MV-4-11 (cell line): ENCODE measurements around the gene PHRF1.

Experiments
- DNase-seq: peaks from one replicate; lab custom pipeline; 2025; lab: John Stamatoyannopoulos, UW

Gene PHRF1

GRCh38 chr11:616320-617198 is 40.3 kb downstream of the PHRF1 start:
- no peak for DNase-seq

- DNase-seq, result no peak
These were observed 41.1 kb downstream of the PHRF1 start for GRCh38 chr11:617199-617911.

GRCh38 chr11:617912-618682 is 41.8 kb downstream of the PHRF1 start:
- DNase-seq, result no peak

DNA sequence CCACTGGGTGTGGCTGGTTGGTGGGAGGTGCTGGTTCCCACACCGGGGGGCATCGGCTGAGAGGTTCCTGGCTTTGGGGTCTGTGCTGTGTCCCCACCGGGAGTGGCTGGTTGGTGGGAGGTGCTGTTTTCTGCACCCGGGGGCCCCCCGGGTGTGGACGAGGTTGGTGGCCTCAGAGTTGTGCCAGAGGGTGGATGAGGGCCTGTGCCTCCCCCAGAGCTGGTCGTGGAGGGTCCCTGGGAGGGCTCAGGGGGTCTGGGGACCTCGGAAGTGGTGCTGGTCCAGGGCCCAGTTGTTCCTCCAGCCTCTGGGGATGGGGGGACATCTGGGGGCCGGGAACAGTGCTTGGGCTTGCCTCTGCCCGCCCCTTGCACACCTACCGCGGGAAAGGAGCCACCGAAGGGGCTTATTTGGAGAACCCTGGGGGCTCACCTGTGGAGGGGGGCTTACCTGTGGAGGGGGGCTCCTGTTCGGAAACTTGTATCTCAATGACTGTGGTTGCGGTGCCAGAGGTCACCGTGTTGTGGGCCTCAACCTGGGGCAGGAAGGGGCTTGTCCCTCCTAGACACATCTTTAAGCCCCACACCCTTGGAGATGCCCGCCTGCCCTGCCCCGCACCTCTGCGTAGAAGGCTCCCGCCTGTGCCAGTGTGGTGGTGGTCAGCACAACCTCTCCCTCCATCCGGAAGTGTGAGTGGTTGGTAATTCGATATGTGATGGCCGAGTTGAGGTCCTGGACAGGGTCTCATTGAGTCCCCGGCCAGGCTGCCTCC is 42.8 kb downstream of the PHRF1 start:
- no peak for DNase-seq

DNA sequence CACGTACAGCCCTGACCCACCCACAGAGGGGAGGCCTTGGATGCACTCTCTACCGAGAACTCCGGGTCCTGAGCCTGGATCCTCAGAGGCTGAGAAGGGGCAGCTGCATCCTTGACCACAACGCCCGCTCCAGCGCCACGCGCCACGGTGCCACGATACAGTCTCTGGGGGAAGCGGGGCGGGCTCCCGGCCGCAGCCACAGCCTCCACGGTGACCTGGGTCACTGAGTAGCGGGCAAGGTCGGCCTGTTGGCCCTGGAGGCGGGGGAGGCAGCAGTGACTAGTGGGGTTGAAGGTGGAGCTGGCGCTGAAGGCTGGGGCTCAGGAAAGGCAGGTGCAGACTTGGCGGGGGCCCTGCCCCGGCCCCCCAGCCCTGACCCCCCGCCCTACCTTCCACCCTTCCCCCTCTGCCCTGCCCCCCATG is 43.4 kb downstream of the PHRF1 start:
- DNase-seq, result no peak

DNA sequence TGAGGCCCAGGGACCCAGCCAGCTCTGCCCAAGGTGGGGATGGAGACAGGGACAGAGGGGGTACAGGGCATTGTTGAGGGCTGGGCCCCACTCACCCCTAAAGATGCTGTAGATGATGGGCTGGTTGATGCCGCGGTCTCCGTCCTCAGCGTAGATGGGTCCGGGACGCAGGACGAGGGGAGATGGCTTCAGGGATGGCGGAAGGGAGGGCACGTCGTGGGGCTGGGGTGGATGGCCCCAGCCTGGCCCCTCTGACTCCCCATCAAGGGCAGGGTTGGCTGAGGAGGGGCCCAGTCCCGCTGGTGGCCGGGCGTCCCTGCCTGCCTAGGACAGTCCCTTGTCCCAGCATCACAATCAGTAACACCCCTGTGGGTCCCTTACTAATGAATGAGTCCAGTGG is 43.9 kb downstream of the PHRF1 start:
- DNase-seq, result no peak

GRCh38 chr11:620935-621814 is 44.9 kb downstream of the PHRF1 start:
- DNase-seq, result no peak

GRCh38 chr11:621838-622237 is 45.6 kb downstream of the PHRF1 start:
- DNase-seq, result no peak

DNA sequence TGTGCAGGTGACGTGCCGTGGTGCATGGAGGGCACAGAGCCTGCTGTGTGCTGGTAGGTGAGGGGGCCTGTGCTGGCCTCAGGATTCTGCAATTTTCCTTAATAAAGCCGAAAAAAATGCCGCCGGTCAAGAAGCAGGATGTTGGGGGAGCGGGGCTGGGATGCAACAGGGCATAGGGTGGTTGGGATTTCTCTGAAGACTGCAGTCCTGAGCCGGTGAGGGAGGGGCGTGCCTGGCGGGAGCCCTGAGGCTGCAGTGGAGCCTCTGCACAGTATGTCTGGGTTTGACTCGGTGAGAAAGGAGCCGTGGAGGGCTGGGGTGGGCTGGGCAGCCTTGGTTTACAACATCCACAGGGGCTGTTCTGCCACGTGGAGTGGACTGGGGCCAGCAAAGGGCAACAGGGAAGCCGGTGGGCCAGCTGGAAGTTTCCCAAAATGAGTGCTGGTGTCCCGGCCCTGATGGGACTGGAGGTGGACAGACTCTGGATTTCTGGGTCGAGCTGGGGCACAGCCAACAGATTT is 47.1 kb downstream of the PHRF1 start:
- no peak for DNase-seq

DNA sequence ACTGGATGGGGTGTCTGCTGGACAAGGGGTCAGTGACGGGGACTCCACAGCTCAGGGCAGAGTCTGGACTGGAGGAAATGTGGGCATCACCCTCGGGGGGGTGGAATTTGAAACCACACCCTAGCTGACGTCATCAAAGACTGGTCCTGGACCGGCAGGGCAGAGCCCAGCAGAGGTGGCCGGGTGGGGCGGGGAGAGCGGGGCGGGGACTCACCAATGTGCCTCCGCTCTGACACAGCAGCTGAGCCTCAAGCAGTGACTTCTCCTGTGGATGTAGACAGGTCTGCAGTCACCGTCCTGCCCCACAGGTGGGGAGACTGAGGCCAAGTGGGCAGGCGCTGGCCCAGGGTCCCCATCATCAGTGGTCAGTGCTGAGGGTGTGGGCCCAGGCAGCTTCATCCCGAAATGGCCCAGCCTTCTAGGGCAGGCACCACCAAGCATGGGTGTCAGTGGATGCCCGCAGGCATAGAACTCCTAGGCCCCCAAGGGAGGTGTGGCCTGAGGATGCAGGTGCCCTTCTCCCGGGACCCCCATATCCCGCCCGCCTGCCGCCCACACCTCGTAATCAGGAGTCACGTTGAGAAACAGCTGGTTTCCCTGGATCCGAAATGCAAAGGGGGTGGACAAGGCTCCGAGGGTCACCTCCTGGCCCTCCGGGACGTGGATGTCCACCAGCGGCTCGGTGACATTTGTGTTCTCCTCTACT is 47.9 kb downstream of the PHRF1 start:
- no peak for DNase-seq

DNA sequence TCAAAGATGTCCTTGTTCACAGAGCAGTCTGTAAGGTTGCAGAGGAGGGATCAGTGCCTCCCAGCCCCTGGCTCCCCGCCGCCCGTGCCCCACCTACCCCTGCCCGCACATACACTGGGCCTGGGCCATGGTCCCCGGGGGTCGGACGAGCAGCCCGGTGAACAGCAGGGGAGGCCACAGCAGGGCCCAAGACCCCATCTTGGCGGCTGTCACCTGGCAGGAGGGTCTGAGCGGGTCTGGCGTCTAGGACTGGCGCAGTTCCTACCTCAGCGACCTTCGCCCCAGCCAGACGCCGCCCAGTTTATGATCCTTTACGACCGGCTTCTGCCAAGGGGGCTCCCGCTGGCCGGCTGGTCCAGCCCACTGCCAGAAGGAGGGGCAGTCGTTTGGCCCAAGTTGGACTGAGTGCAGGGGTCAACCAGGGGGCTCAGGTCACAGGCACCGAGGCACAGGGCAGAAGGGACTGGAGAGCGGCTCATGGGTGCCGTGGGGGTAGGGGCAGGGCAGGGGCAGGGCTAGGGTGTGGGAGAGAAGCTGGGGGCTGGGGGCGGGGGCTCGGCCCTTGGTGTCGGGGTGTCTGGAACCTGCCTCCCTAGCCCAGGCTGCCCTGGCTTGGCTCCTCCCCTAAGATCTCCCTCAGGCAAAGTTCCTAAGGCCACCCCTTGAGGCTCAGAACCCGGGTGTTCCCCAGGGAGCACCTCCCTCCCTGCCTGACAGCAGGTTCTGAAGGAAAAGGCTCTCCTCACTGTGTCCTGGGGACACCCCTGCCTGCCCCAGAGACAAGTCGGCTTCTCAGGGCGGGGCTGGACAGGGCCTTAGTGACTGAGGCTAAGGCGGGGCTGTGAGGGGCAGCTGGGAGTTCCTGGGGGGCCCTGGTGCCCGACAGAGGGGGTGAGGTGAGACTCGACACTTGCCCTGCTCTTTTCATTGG is 48.7 kb downstream of the PHRF1 start, which contains the start of gene CDHR5:
Gene CDHR5 (minus strand): TSS at position 251 of the 931 bp plus-strand sequence. CDS start 53 bp downstream, at position 198.
- DNase-seq, result no peak

DNA sequence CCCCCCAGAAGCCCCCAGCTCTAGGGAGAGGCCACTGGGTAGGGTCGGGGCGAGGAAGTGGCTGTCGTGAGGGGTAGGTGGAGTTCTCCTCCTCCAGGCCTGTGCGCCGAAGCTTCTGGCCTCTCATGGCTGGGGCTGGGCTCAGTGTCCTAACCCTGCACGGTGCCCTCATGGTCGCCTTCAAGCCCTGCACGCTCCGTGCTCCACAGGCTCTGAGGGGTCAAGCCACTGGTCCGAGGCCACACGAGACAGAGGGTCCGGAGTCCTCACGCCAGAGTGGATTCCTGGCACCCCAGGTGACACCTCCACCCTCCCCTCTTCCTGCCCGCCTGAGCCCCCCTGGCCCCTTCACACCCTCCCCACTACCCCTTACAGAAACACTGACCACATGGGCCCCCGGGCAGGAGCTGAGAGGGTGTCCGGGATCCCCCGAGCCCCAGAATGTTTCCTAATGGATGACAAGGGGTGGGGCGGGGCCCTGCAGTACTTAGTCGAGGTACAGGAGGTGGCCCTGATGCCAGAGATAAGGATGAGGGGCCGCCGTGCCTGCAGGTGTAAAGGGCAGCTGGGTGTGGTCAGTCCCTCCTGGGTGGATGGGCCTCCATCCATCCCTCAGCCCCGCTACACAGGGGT is 49.5 kb downstream of the PHRF1 start:
- no peak for DNase-seq

DNA sequence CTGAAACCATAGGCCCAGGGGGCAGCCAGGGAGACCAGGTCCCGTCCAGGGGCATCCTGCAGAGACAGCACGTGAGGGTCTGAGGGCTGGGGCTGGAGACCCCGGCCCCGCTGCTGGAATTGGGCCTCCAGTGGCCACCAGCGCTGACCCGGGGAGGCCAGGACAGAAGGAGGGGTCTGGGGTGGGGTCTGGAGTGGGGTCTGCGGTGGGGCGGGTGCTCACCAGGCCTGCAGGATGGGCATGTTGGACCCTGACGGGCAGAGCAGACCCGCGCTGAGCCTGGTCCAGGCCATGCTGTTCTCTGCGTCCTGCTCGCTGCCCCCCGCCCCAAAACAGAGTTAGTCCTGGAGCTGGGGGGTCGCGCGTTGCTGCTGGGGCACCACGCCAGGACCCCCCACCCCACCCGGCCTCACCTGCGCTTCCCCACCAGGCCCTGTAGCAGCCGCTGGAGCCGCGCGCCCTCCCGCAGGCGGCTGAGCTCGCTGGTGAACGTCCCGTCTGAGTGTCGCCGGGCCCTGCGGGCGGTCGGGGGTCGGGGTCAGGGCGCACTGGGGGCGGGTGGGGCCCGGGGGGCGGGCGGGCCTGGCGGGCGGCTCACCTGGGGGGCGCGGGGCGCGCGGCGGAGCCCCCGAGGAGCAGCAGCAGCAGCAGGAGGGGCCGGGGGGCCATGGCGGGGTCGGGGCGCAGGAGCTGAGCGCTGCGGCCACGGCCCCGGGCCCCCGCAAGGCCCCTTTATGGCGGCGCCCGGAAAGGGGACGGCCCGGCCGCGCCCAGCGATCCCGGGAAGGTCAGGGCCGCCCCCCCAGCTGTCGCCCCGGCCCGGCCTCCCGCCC is 50.4 kb downstream of the PHRF1 start, which contains the start of gene SCT:
Gene SCT (minus strand): TSS at position 707 of the 833 bp plus-strand sequence. CDS start 38 bp downstream, at position 669.
- no peak for DNase-seq

GRCh38 chr11:627308-627576 is 51.0 kb downstream of the PHRF1 start:
- DNase-seq, result no peak

- no peak for DNase-seq
These were observed 51.8 kb downstream of the PHRF1 start for GRCh38 chr11:628056-628455.

DNA sequence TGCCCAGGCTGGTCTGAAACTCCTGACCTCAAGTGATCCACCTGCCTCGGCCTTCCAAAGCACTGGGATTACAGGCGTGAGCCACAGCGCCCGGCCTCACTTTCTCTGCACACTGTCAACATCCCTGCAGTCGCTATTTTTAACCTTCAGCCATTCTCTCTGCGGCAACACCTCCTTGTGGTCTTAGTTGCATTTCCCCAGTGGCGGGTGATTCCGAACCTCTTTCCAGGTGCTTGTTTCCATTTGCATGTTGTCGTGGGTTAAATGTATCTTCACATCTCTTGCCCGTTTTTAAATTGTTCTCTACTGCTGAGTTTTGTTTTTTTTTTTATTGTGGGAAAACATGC is 52.9 kb downstream of the PHRF1 start:
- peak; percentile 51 for DNase-seq

GRCh38 chr11:630871-631270 is 54.6 kb downstream of the PHRF1 start:
- DNase-seq, result no peak
